HG02840 (cell line): ENCODE results near the gene MAPKAPK2.

Experiments used
- ATAC-seq: cut with Tn5 transposase; IDR thresholded peaks from one replicate; pipeline ENCODE4 v1.9.1; 2021; ENCODE audit warnings: mild to moderate bottlenecking, moderate library complexity, moderate number of reproducible peaks; ENCODE audit not compliant: unreplicated experiment, low FRiP score

The MAPKAPK2 gene

GRCh38 chr1:206700445-206701036, 15.8 kb downstream of the MAPKAPK2 start:
- ATAC-seq = no peak

- ATAC-seq = no peak
Observed at GRCh38 chr1:206702260-206702659, 17.6 kb downstream of the MAPKAPK2 start.

- ATAC-seq = no peak
Observed at GRCh38 chr1:206702803-206703202, 18.1 kb downstream of the MAPKAPK2 start.

- no peak for ATAC-seq
Observed at GRCh38 chr1:206703661-206704060, 19.0 kb downstream of the MAPKAPK2 start.

- ATAC-seq = no peak
Observed at GRCh38 chr1:206704226-206704625, 19.5 kb downstream of the MAPKAPK2 start.

GRCh38 chr1:206705191-206705590, 20.5 kb downstream of the MAPKAPK2 start:
- ATAC-seq = no peak

GRCh38 chr1:206705726-206706297, 21.1 kb downstream of the MAPKAPK2 start:
- no peak for ATAC-seq

- no peak for ATAC-seq
Observed at GRCh38 chr1:206706298-206706791, 21.6 kb downstream of the MAPKAPK2 start.

- ATAC-seq = no peak
Observed at GRCh38 chr1:206706806-206707366, 22.2 kb downstream of the MAPKAPK2 start.

GRCh38 chr1:206708058-206708457, 23.4 kb downstream of the MAPKAPK2 start:
- ATAC-seq = no peak

GRCh38 chr1:206708882-206709281, 24.2 kb downstream of the MAPKAPK2 start:
- no peak for ATAC-seq

- ATAC-seq = no peak
Observed at GRCh38 chr1:206709322-206709721, 24.6 kb downstream of the MAPKAPK2 start.

- no peak for ATAC-seq
Observed at GRCh38 chr1:206709772-206710459, 25.2 kb downstream of the MAPKAPK2 start.

- no peak for ATAC-seq
Observed at GRCh38 chr1:206710460-206710823, 25.7 kb downstream of the MAPKAPK2 start.

GRCh38 chr1:206713070-206713469, 28.4 kb downstream of the MAPKAPK2 start:
- ATAC-seq = no peak

GRCh38 chr1:206713910-206714312, 29.2 kb downstream of the MAPKAPK2 start:
- no peak for ATAC-seq

- ATAC-seq = no peak
Observed at GRCh38 chr1:206714331-206715058, 29.8 kb downstream of the MAPKAPK2 start.

GRCh38 chr1:206715120-206715519, 30.4 kb downstream of the MAPKAPK2 start:
- ATAC-seq = no peak

- no peak for ATAC-seq
Observed at GRCh38 chr1:206715552-206716158, 30.9 kb downstream of the MAPKAPK2 start.

- no peak for ATAC-seq
Observed at GRCh38 chr1:206716159-206716869, 31.6 kb downstream of the MAPKAPK2 start.
